Neuronal stem cell (in vitro differentiated cells): Measurements from ENCODE around the gene MYO9A.
"Not testable (repeated sequence)": the region's sequence is repeated elsewhere in the genome, so short reads cannot be mapped to it uniquely, and the experiment has no call there.

Experiments used
- DNase-seq: peaks from one replicate; pipeline ENCODE4 v3.0.0-alpha.2; 2013; ENCODE audit warnings: low spot score
- H2AFZ ChIP-seq: one replicate; pipeline ENCODE4 v1.6.1; 2013; ENCODE audit warnings: mild to moderate bottlenecking, low read length, inconsistent platforms
- H2AK5ac ChIP-seq: 2 replicates; pipeline ENCODE4 v1.6.1; 2013; ENCODE audit warnings: low read depth, mild to moderate bottlenecking, inconsistent platforms, low read length, moderate library complexity, mixed read lengths
- H2BK120ac ChIP-seq: 2 replicates; pipeline ENCODE4 v1.6.1; 2013; ENCODE audit warnings: low read depth, mild to moderate bottlenecking, inconsistent platforms, low read length, moderate library complexity, mixed read lengths
- H2BK12ac ChIP-seq: one replicate; pipeline ENCODE4 v1.6.1; 2013; ENCODE audit warnings: low read length, inconsistent platforms
- H2BK15ac ChIP-seq: 2 replicates; pipeline ENCODE4 v1.6.1; 2013; ENCODE audit warnings: mild to moderate bottlenecking, low read length, inconsistent platforms, mixed read lengths
- H2BK5ac ChIP-seq: one replicate; pipeline ENCODE4 v1.6.1; 2013; ENCODE audit warnings: inconsistent platforms, mild to moderate bottlenecking, low read length, moderate library complexity
- H3K14ac ChIP-seq: one replicate; pipeline ENCODE4 v1.6.1; 2013; ENCODE audit warnings: low read length, inconsistent platforms
- H3K18ac ChIP-seq: 2 replicates; pipeline ENCODE4 v1.6.1; 2013; ENCODE audit warnings: low read length, inconsistent platforms
- H3K23ac ChIP-seq: 2 replicates; pipeline ENCODE4 v1.6.1; 2013; ENCODE audit warnings: low read depth, mild to moderate bottlenecking, mixed read lengths, low read length, inconsistent platforms; ENCODE audit not compliant: poor library complexity
- H3K27ac ChIP-seq: replicated peaks from 3 replicates; pipeline ENCODE4 v1.5.1; 2013; ENCODE audit warnings: low read length, inconsistent platforms
- H3K27me3 ChIP-seq, 3 experiments: 2 replicates each; pipeline ENCODE4 v1.6.1; 2013; ENCODE audit warnings: low read length in 3 of 3, mild to moderate bottlenecking in 2 of 3, inconsistent platforms in 1 of 3, low read depth in 1 of 3, mixed read lengths in 1 of 3, moderate library complexity in 1 of 3; ENCODE audit not compliant: control insufficient read depth in 3 of 3, insufficient read depth in 3 of 3
- H3K36me3 ChIP-seq, 2 donors: replicated peaks in 1 of 2; 2 replicates each; pipeline ENCODE4 v1.6.1; 2013; ENCODE audit warnings: low read length in 2 of 2; ENCODE audit not compliant: control insufficient read depth in 2 of 2, insufficient read depth in 2 of 2
- H3K4ac ChIP-seq: 2 replicates; pipeline ENCODE4 v1.6.1; 2013; ENCODE audit warnings: inconsistent platforms, mild to moderate bottlenecking, low read length, moderate library complexity
- H3K4me1 ChIP-seq, 2 donors: 1 replicate in 1 of 2; 2 replicates in 1 of 2; pipeline ENCODE4 v1.6.1; 2013; ENCODE audit warnings: low read length in 2 of 2, low read depth in 1 of 2; ENCODE audit not compliant: control insufficient read depth in 2 of 2, insufficient read depth in 1 of 2
- H3K4me2 ChIP-seq: one replicate; pipeline ENCODE4 v1.6.1; 2013; ENCODE audit warnings: mild to moderate bottlenecking, low read length, inconsistent platforms; ENCODE audit not compliant: insufficient read depth, poor library complexity, severe bottlenecking
- H3K4me3 ChIP-seq, 2 donors: 2 replicates each; pipeline ENCODE4 v1.5.1; 2013; ENCODE audit warnings: low read length in 2 of 2, mild to moderate bottlenecking in 2 of 2, inconsistent platforms in 1 of 2, moderate library complexity in 1 of 2
- H3K79me1 ChIP-seq: one replicate; pipeline ENCODE4 v1.6.1; 2013; ENCODE audit warnings: low read depth, mild to moderate bottlenecking, inconsistent platforms, low read length, moderate library complexity
- H3K9ac ChIP-seq: one replicate; pipeline ENCODE4 v1.6.1; 2013; ENCODE audit warnings: mild to moderate bottlenecking, low read depth, low read length, inconsistent platforms; ENCODE audit not compliant: poor library complexity
- H3K9me3 ChIP-seq, 2 donors: replicated peaks in 1 of 2; 2 replicates each; pipeline versions ENCODE3 to v1.6.1; 2013; ENCODE audit warnings: low read length in 2 of 2, mild to moderate bottlenecking in 2 of 2, inconsistent platforms in 1 of 2, low read depth in 1 of 2, mixed read lengths in 1 of 2, moderate library complexity in 1 of 2; ENCODE audit not compliant: control insufficient read depth in 2 of 2, insufficient read depth in 1 of 2
- H4K8ac ChIP-seq: one replicate; pipeline ENCODE4 v1.6.1; 2013; ENCODE audit warnings: low read depth, mild to moderate bottlenecking, inconsistent platforms, low read length, moderate library complexity
- H4K91ac ChIP-seq: one replicate; pipeline ENCODE4 v1.6.1; 2013; ENCODE audit warnings: low read length, low read depth, mild to moderate bottlenecking, inconsistent platforms; ENCODE audit not compliant: poor library complexity
- WGBS, 2 donors: extraction: QIAGEN DNeasy Blood & Tissue Kit; methylation state at CpG; one replicate each; pipeline ENCODE4 v1.1.7; 2013; ENCODE audit warnings: missing lambda C conversion rate in 2 of 2, mixed read lengths in 1 of 2; ENCODE audit not compliant: insufficient read length in 2 of 2, insufficient replicate concordance in 1 of 2; ENCODE audit errors: extremely low coverage in 2 of 2; 5-methylcytosine and 5-hydroxymethylcytosine counted together

Gene MYO9A

GRCh38 chr15:72110355-72110754 lies 7.6 kb downstream of the MYO9A start:
- Histone ChIP-seq H2BK120ac (no peak overlapping the region), H3K18ac (no peak overlapping the region), H4K8ac (no peak overlapping the region), H3K9me3 (no peaks in the 10 kb centered on the region), H3K27me3 (no peaks in the 10 kb centered on the region), H2AFZ (no peak overlapping the region), H3K9ac (no peak overlapping the region), H3K27ac (no peak overlapping the region), H3K4me1 (no peaks in the 10 kb centered on the region), H3K14ac (no peak overlapping the region), H2AK5ac (no peak overlapping the region), H3K36me3 (no peaks in the 10 kb centered on the region), H3K4me2 (no peak overlapping the region), H4K91ac (no peak overlapping the region), H3K23ac (no peak overlapping the region), H2BK12ac (no peak overlapping the region), H3K4ac (no peak overlapping the region), H2BK15ac (no peak overlapping the region), H3K4me3 (no peak overlapping the region), H2BK5ac (no peak overlapping the region), H3K79me1 (no peaks in the 10 kb centered on the region)
- no CpG with 5 or more reads among the region's 3 CpGs for WGBS, 2 donors
- no peak for DNase-seq

GRCh38 chr15:72106068-72106467 lies 11.9 kb downstream of the MYO9A start:
- H3K4me3 ChIP-seq, result no peak overlapping the region
- H2BK15ac ChIP-seq, result no peak overlapping the region
- no peak overlapping the region for H3K14ac ChIP-seq
- H4K8ac ChIP-seq, result no peak overlapping the region
- H2AK5ac ChIP-seq, result no peak overlapping the region
- no peaks in the 10 kb centered on the region for H3K36me3 ChIP-seq
- H3K9me3 ChIP-seq, result no peaks in the 10 kb centered on the region
- no peak for DNase-seq
- H2BK5ac ChIP-seq, result no peak overlapping the region
- H2AFZ ChIP-seq, result no peak overlapping the region
- H3K4me2 ChIP-seq, result no peak overlapping the region
- H3K4me1 ChIP-seq, result peaks cover 3 to 6% of the 10 kb centered on the region in 2 donors
- H3K79me1 ChIP-seq, result no peaks in the 10 kb centered on the region
- H4K91ac ChIP-seq, result no peak overlapping the region
- H3K9ac ChIP-seq, result no peak overlapping the region
- H2BK120ac ChIP-seq, result no peak overlapping the region
- no peak overlapping the region for H3K23ac ChIP-seq
- H3K4ac ChIP-seq, result no peak overlapping the region
- no peak overlapping the region for H2BK12ac ChIP-seq
- no peak overlapping the region for H3K18ac ChIP-seq
- 100% methylated on average over 1 of the region's 2 CpGs; no CpG with 5 or more reads in 1 of the 2 donors for WGBS, 2 donors
- no peaks in the 10 kb centered on the region for H3K27me3 ChIP-seq
- no peak overlapping the region for H3K27ac ChIP-seq

GRCh38 chr15:72105111-72105510 lies 12.8 kb downstream of the MYO9A start:
- Histone ChIP-seq H3K23ac (no peak overlapping the region), H4K8ac (no peak overlapping the region), H2BK12ac (no peak overlapping the region), H3K27ac (no peak overlapping the region), H2BK15ac (no peak overlapping the region), H3K18ac (no peak overlapping the region), H4K91ac (no peak overlapping the region), H3K4me1 (peaks cover 3 to 6% of the 10 kb centered on the region in 2 donors), H3K79me1 (no peaks in the 10 kb centered on the region), H3K9ac (no peak overlapping the region), H3K27me3 (no peaks in the 10 kb centered on the region), H3K14ac (no peak overlapping the region), H2AFZ (no peak overlapping the region), H3K36me3 (no peaks in the 10 kb centered on the region), H2BK120ac (no peak overlapping the region), H3K4me2 (no peak overlapping the region), H2AK5ac (no peak overlapping the region), H3K4me3 (no peak overlapping the region), H3K9me3 (no peaks in the 10 kb centered on the region), H2BK5ac (no peak overlapping the region), H3K4ac (no peak overlapping the region)
- WGBS, 2 donors, result no CpG with 5 or more reads among the region's 3 CpGs
- no peak for DNase-seq

- not testable (repeated sequence) for H3K4me2 ChIP-seq, H3K4me3 ChIP-seq, H3K27ac ChIP-seq, H3K18ac ChIP-seq, H3K14ac ChIP-seq, H3K79me1 ChIP-seq, H3K9me3 ChIP-seq, H2BK12ac ChIP-seq, H3K23ac ChIP-seq, H3K4ac ChIP-seq, H3K36me3 ChIP-seq, H3K9ac ChIP-seq, H2AK5ac ChIP-seq, H2AFZ ChIP-seq, H3K27me3 ChIP-seq, H4K8ac ChIP-seq, H2BK120ac ChIP-seq, H2BK5ac ChIP-seq, H3K4me1 ChIP-seq, H4K91ac ChIP-seq, H2BK15ac ChIP-seq, DNase-seq
- WGBS, 2 donors, result no CpG with 5 or more reads among the region's 33 CpGs
These were observed 17.4 kb downstream of the MYO9A start for GRCh38 chr15:72100551-72100950.
